ENCODE measurements around the gene ACTL8.

Gene ACTL8

GRCh38 chr1:17875882-17876280 lies 120.7 kb downstream of the ACTL8 start:
- no peak for DNase-seq (ENCODE audit: low read depth)
